GM04504 (cell line): ENCODE results near the gene HOXA3.

Source experiments
- DNase-seq: peaks from one replicate; pipeline ENCODE4 v3.0.0-alpha.2; 2012; ENCODE audit warnings: low read depth

Gene HOXA3

GRCh38 chr7:27101957-27102580 lies 50.3 kb downstream of the HOXA3 start:
- no peak for DNase-seq

GRCh38 chr7:27101171-27101956 lies 51.0 kb downstream of the HOXA3 start:
- no peak for DNase-seq

DNA sequence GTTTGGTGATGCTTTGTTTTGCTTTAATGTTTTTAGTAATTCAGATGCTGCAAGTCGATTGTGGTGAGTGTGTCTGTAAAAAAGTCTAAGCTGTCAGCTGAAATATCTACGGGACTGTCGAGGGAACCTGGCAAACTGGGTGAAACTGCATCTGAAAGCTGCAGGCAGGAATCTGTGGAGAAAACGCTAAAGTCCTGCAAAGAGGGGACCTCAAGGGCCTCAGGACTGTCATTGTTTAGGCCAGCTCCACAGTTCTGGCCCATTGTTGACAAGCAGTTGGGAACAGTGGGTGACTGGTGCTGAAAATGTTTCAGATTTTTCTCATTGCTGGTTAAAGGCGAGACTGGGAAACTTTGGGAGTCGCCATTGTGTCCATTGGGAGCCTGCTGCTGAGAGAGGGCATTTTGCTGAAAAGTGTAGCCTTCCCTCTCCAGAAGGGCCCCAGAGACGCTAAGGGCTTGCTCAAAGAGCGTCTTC lies 51.7 kb downstream of the HOXA3 start:
- DNase-seq, result no peak

GRCh38 chr7:27099453-27100370 lies 52.7 kb downstream of the HOXA3 start:
- DNase-seq, result no peak

- no peak for DNase-seq
Measured at GRCh38 chr7:27098578-27099451, 53.6 kb downstream of the HOXA3 start.

DNA sequence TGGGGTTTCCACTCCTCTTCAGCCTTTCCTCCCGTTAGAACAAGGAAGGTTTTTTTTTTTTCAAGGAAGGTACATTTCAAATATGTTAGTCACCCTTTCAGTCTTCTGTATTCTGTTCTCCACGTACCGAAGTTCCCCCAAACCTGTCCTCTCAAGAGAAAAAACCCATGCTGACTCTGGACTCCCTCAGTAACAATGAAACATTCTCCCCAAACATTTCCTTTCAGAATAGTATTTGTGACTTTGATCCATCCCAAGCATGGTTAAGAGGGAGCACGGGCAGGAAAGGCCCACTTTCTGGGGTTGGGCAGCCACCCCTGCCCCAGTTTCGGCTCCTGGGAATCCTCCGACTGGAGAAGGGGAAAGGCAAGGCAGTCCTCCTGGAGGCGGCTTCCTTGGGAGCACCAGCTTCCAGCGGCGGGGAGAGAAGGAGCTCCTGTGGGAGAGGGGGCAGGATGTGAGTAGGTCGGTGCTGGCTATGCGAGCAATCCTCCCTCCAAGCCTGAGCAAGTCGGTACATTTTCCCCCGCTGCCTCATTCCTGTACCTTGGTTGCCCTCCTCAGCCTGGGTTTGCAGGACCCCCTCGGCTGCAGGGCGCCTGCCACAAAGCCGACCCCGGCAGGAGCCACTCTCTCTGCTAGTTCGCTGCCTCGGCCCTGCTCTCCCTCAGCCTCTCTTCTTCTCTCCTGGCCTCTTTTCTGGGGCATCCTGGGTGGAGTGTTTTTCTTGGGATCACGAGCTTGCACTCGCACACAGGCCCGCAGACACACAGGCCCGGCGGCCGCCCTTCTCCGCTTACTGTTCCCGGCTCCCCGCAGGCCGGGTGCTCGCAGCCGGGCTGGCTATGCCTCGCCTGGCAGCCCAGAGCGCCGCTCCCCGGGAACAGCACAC lies 54.5 kb downstream of the HOXA3 start:
- DNase-seq, result no peak

- DNase-seq, result peak; percentile 25
Measured at GRCh38 chr7:27096768-27097514, 55.4 kb downstream of the HOXA3 start.

- DNase-seq, result peak; percentile 77
Measured at GRCh38 chr7:27095897-27096767, 56.3 kb downstream of the HOXA3 start, which contains the start of gene HOXA1. TSS of gene HOXA1 (minus strand) at chr7:27096000. CDS start at chr7:27095912, 88 bp downstream.

DNA sequence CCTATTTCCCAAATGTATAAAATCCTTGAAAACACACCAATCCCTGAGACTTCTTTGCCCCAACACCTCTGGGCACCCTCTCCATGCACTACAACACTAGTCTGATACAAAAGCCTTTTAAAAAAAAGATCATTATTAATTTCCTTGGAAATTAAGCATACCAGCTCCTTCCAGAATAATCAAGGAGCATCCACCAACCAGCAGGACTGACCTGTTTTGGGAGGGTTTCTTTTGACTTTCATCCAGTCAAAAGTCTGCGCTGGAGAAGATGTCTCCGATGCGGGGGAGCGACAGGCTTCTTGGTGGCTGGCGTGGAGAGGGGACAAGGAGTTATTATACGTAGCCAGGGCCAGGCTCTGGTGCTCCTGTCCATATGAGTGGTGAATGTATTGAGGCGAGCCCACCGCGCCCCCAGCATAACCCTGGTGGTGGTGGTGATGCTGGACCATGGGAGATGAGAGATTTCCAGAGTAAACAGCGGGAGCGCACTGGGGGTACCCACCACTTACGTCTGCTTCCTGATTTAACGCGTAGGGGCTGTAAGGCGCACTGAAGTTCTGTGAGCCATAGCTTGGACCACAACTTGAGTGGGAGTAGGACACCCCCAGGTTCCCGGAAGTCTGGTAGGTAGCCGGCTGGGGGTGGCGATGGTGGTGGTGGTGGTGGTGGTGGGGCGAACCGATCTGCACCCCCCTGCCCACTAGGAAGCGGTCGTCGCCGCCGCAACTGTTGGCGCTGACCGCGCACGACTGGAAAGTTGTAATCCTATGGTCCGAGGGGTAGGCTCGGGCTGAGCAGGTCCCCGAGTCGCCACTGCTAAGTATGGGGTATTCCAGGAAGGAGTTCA lies 57.1 kb downstream of the HOXA3 start:
- no peak for DNase-seq

DNA sequence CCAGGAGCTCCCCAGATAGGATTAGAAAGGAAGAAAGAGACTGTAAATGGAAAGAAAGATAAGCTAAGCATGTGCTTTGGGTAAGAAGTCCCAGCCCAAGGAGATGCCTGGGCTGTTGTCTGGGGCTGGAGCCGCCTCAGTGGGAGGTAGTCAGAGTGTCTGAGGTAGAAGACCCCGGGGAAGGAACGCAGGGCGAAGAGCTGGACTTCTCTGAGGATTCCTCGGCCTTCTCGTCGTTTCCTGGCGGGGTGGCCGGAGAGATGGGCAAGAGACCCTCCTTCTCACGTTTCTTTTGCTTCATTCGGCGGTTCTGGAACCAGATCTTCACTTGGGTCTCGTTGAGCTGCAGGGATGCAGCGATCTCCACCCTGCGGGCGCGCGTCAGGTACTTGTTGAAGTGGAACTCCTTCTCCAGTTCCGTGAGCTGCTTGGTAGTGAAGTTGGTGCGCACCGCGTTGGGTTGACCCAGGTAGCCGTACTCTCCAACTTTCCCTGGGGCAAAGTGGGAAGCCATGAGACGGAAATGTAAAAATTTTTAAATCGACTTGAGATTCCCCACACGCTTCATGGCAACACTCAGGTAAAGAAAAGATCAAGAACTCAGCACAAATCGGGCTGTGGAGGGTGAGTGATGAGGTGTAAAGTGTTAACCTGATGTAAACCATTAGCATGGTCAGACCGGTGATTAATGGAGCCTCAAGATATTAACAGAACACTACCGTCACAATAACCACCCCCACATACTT lies 57.9 kb downstream of the HOXA3 start:
- no peak for DNase-seq

DNA sequence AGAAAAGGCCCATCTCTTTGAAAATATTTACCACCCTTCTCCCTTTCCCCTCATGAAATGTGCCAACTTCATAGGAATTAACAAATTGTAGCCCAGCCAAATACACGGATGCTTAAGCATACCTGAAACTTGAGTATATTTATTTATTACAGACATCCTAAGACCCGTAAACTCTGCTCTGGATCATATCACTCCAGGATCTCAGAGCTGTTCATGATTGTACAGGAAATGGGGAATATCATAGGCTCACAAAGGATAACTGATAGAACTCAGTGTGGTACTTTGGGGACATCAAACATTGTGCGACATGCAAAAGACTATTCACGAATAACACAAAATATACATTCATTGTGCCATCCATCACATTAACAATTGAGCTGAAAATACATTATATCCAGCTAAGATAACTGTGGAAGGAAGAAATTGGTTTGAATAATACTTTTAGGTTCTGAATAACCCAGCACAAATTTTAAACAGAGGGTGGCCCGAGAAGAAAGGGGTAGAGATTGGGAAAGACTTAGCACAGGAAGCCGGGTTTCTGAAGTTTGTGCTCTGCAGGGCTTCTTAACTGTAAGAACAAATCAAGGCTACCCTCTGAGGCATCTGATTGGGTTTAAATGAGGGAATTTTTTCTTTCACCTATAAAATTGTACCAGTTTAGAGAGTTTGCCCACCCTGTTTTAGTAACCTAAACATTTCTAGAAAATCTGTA lies 59.0 kb downstream of the HOXA3 start:
- DNase-seq, result no peak

- DNase-seq, result no peak
Measured at GRCh38 chr7:27092819-27093110, 59.6 kb downstream of the HOXA3 start.

DNA sequence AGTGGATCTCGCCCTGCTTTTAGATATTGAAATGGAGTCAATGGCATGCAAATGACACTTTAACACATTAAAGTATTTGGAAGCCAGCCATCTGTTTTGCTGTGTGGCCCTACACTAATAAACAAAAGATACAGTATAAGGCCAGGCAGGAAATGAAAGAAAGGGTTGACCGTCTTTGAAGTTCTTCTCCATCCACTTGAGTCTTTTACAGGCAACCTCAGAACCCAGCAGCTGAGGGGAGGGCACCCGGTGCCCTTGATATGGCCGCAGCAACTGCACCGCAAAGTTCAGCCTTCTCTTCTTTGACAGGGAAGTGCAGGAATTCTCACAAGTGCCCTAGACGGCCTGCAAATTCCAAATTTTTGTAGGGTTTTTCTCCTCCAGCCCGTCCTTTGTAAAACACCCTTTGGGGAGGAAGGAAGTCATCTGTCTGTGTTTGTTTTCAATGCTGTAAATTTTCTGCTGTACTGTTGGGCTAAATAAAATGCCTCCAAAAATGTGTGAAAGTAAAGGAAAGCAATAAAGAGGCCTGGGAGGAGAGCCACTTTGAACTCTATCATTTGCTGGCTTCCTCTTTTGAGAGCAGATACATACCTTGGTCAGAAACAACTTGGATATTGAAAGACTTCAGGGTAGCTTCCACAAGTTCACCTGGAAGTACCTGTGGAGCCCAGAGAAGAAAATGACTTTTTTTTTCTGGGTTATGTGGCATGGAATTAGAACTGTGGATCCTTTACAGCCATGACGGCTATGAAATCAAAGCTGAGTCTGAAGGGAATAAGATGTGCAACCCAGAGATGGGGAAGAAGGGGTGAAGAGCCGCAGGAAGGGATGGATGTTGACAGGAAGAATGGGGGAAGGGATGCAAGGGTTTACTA lies 60.2 kb downstream of the HOXA3 start:
- no peak for DNase-seq

DNA sequence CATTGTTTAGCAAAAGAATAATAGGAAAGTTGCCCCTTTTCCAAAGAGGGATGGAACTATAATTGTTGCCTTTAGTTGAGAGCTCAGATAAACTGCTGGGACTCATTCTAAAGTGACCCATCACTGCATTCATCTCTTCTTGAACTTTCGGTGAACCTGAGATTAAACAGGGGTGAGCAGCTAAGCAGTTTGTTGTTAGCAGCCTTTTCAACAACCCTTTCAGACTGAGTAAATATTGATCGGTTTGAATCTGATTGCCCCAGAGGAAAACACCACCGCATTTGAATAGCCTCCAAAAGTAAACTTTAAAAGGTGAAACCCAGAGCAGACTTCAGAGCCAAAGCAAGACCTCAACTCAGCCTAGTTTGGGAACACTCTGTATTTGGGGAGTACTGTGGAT lies 61.3 kb downstream of the HOXA3 start:
- no peak for DNase-seq
